Lower leg skin (tissue), 4 donors: ENCODE results near the gene SNRPE. TPM values are rescaled to one million over a fixed set of nuclear protein-coding genes. Genes with fewer than 3 reads are reported as not detected.

ENCODE experiments used
- DNase-seq, 2 donors: peaks; one replicate each; pipeline ENCODE4 v3.0.0-alpha.2; 2019; ENCODE audit warnings: low spot score in 2 of 2
- H3K4me3 ChIP-seq: fragments of 200-600 bp; sonication (generic); 2 replicates; pipeline ENCODE4 v1.5.1; 2017; ENCODE audit warnings: mild to moderate bottlenecking, low read depth; ENCODE audit not compliant: poor library complexity, severe bottlenecking
- POLR2A ChIP-seq, 2 donors: fragments of 450-650 bp; IDR thresholded peaks; one replicate each; pipeline ENCODE4 v1.6.1; 2016 to 2017; ENCODE audit warnings: antibody characterized with exemption in 2 of 2, mild to moderate bottlenecking in 1 of 2, moderate library complexity in 1 of 2
- WGBS, 2 donors: methylation state at CpG; one replicate each; pipeline ENCODE4 v1.1.5; 2018; 5-methylcytosine and 5-hydroxymethylcytosine counted together
- intact Hi-C: fragments of 100-400 bp; cut with DNase I; formaldehyde crosslinking; loops from one replicate; pipeline ENCODE4 v1.15.0; 2023; ENCODE audit warnings: low total_unique reads
- total RNA-seq, 4 donors: library from RNA; depleted of rRNA; stranded (reverse); fragments of >200 nt; gene quantifications; one replicate each; pipeline ENCODE4 v1.1.0, GENCODE V29; 2016
- TF ChIP-seq, protein P1 (sequence below), 3 donors: fragments of 450-650 bp; IDR thresholded peaks; one replicate each; pipeline ENCODE4 v1.5.1; 2016; ENCODE audit warnings: antibody characterized with exemption in 3 of 3, mild to moderate bottlenecking in 3 of 3, moderate library complexity in 2 of 3

The SNRPE gene
- total RNA-seq, 4 donors from 2014 or later: 36.5 to 51.1 (median 38.8) TPM

GRCh38 chr1:203906932-203907331 is 45.5 kb downstream of the SNRPE start:
- intact Hi-C loops: no loop called here
- H3K4me3 ChIP-seq: no peak overlapping the region
- 16 to 18% methylated on average over 2 of the region's 2 CpGs for WGBS, 2 donors
- no peak for DNase-seq
- no peak for TF ChIP-seq POLR2A (IDR thresholded peaks at IDR 0.05)
- TF ChIP-seq, protein P1, sequence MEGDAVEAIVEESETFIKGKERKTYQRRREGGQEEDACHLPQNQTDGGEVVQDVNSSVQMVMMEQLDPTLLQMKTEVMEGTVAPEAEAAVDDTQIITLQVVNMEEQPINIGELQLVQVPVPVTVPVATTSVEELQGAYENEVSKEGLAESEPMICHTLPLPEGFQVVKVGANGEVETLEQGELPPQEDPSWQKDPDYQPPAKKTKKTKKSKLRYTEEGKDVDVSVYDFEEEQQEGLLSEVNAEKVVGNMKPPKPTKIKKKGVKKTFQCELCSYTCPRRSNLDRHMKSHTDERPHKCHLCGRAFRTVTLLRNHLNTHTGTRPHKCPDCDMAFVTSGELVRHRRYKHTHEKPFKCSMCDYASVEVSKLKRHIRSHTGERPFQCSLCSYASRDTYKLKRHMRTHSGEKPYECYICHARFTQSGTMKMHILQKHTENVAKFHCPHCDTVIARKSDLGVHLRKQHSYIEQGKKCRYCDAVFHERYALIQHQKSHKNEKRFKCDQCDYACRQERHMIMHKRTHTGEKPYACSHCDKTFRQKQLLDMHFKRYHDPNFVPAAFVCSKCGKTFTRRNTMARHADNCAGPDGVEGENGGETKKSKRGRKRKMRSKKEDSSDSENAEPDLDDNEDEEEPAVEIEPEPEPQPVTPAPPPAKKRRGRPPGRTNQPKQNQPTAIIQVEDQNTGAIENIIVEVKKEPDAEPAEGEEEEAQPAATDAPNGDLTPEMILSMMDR (IDR thresholded peaks at IDR 0.05): no peak

DNA sequence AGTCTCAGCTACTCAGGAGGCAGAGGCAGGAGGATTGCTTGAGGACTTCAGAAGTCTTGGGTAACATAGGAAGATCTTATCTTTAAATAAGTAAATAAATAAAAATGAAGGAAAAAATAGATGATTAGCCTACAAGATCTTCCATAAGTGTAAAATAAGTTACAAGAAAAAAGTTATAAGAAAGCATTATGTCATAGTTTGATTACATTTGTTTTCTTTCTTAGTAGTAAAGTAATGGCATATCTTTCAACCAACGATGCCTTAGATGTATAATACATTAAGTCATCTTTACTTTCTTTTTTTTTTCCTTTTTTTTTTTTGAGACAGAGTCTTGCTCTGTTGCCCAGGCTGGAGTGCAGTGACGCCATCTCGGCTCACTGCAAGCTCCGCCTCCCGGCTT is 46.5 kb downstream of the SNRPE start:
- intact Hi-C loops: no loop called here
- no peak for TF ChIP-seq POLR2A (IDR thresholded peaks at IDR 0.05)
- TF ChIP-seq, protein P1 (IDR thresholded peaks at IDR 0.05): no peak
- no peak overlapping the region for H3K4me3 ChIP-seq
- no peak for DNase-seq
- WGBS, 2 donors: 91 to 94% methylated on average over 5 of the region's 5 CpGs

GRCh38 chr1:203911806-203912205 is 50.4 kb downstream of the SNRPE start:
- DNase-seq: no peak
- TF ChIP-seq POLR2A (IDR thresholded peaks at IDR 0.05): no peak
- TF ChIP-seq, protein P1 (IDR thresholded peaks at IDR 0.05): no peak
- WGBS, 2 donors: 70 to 74% methylated on average over 5 of the region's 5 CpGs
- H3K4me3 ChIP-seq: no peak overlapping the region
- intact Hi-C loops: no loop called here

- TF ChIP-seq, protein P1 (IDR thresholded peaks at IDR 0.05): no peak
- TF ChIP-seq POLR2A (IDR thresholded peaks at IDR 0.05): no peak
- no peak overlapping the region for H3K4me3 ChIP-seq
- intact Hi-C loops: no loop called here
- DNase-seq: no peak
- 64 to 71% methylated on average over 3 of the region's 3 CpGs for WGBS, 2 donors
These were observed 51.7 kb downstream of the SNRPE start for GRCh38 chr1:203913073-203913521.

- H3K4me3 ChIP-seq: no peak overlapping the region
- no peak for DNase-seq
- intact Hi-C loops: no loop called here
- 80 to 89% methylated on average over 3 of the region's 3 CpGs for WGBS, 2 donors
- TF ChIP-seq, protein P1 (IDR thresholded peaks at IDR 0.05): no peak
- no peak for TF ChIP-seq POLR2A (IDR thresholded peaks at IDR 0.05)
These were observed 52.9 kb downstream of the SNRPE start for GRCh38 chr1:203914292-203914691.

- DNase-seq: no peak
- TF ChIP-seq, protein P1 (IDR thresholded peaks at IDR 0.05): no peak
- TF ChIP-seq POLR2A (IDR thresholded peaks at IDR 0.05): no peak
- no peak overlapping the region for H3K4me3 ChIP-seq
- 84 to 90% methylated on average over 3 of the region's 3 CpGs for WGBS, 2 donors
- intact Hi-C loops: no loop called here
These were observed 54.4 kb downstream of the SNRPE start for GRCh38 chr1:203915811-203916210.
